Measurements from ENCODE around the gene CNOT11. TPM values are rescaled to one million over a fixed set of nuclear protein-coding genes. Genes with fewer than 3 reads are reported as not detected.
A peak's percentile ranks its signal among the peaks of the same experiment; 100 is the strongest.

The CNOT11 gene
- total RNA-seq, 1 donor from 2014 or later = 74.7 TPM

DNA sequence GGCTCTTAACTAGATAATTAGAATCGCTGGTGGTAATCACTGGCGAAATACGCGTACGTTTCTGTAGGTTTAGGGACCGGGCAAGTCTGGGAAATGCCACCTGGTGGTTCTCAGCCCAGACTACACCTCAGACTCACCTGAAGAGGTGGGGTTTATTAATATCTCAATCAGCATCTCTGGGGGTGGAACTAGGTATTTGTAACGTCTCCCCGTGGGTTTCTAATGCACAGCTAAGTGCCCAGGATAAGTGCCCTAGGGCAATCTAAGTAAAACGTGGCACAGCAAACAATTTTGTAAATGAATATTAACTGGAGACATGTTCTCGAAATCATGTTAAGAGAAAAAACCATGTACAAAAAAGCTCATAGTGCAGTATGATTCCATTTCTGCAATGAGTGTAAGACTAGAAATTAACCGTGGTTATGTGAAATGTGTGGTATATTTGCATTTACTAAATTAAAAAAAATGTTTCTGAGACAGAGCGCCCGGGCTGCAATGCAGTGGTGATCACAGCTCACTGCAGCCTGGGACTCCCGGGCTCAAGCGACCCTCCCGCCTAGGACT, 760 bp upstream of the CNOT11 start:
- intact Hi-C loops (cut with micrococcal nuclease) = loop anchor here (1.0 to 10.0 kb wide), 15 partner anchors 20 to 1915 kb away; partner anchors contain the start of genes CREG2, EIF5B, PDCL3 and REV1
- peaks cover 18% of the 10 kb centered on the region for H3K36me3 Mint-ChIP-seq (ENCODE audit: low read depth)
- H3K27ac Mint-ChIP-seq = peak overlapping the region; percentile 91
- H3K9me3 Mint-ChIP-seq = no peaks in the 10 kb centered on the region
- H3K27me3 Mint-ChIP-seq (ENCODE audit: insufficient read depth) = no peaks in the 10 kb centered on the region
- H3K4me3 Mint-ChIP-seq = peak overlapping the region; percentile 88
- DNase-seq (ENCODE audit: low spot score) = no peak
- H3K4me1 Mint-ChIP-seq (ENCODE audit: low read depth) = peaks cover 51% of the 10 kb centered on the region

DNA sequence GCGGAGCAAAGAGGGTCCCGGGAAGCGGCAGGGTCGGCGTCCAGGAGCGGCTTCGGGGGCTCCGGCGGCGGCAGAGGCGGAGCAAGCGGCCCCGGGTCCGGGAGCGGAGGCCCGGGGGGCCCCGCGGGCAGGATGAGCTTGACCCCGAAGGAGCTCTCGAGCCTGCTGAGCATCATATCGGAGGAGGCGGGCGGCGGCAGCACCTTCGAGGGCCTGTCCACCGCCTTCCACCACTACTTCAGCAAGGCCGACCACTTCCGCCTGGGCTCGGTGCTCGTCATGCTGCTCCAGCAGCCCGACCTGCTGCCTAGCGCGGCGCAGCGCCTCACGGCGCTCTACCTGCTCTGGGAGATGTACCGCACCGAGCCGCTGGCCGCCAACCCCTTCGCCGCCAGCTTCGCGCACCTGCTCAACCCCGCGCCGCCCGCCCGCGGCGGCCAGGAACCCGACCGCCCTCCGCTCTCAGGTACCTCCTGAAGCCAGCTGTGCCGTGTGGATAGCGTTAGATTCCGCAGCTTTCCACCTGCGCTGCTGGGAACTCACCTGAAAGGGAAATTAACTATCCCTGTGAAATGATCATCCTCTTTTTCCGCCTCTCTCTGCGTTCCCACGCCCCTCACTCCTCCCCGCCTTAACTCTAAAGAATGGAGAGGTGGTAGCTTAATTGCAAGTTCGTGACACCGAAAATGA, 472 bp downstream of the CNOT11 start:
- intact Hi-C loops (cut with micrococcal nuclease) = loop anchor here (2.0 to 10.0 kb wide), 8 partner anchors 76 to 1916 kb away; partner anchors contain the start of genes CREG2, EIF5B, REV1 and TXNDC9
- H3K27ac Mint-ChIP-seq = peak overlapping the region; percentile 98
- H3K9me3 Mint-ChIP-seq = no peaks in the 10 kb centered on the region
- H3K27me3 Mint-ChIP-seq (ENCODE audit: insufficient read depth) = no peaks in the 10 kb centered on the region
- peak overlapping the region; percentile 99 for H3K4me3 Mint-ChIP-seq
- peaks cover 25% of the 10 kb centered on the region for H3K36me3 Mint-ChIP-seq (ENCODE audit: low read depth)
- peak; percentile 72 for DNase-seq (ENCODE audit: low spot score)
- H3K4me1 Mint-ChIP-seq (ENCODE audit: low read depth) = peaks cover 60% of the 10 kb centered on the region

DNA sequence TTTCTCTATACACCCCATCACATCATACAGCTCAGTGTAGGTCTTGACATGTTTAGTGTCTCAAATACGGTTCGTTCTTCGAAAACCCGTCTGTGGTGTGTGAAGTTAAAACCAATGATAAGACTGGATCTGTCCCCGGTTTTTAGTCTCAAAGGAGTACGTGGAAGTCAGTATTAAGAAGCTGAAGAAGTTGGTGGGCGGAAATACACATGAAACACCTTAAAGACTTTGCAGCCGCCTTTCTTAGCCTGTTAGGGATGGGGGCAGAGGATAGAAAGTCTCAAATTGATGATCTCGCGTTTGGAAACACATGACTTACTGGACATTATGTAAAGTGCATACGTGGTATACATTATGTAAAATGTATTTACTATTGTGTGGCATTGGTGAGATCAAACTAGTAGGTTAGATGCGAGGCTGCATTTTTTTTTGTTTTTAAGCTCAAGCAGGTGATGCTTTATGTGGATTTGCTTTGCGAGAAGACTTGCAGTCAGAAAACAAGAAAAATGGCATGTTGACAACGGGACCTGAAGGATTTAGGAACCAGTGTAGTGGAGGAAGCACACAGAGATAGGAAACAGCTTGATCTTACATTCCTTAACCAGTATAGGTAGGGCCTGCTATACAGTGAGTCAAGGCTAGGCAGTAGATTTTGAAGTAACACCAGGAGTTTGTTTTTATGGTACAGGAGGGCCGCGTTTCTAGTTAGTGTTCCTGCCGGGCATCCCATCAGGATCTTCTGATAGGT, 1.2 kb downstream of the CNOT11 start:
- peak overlapping the region; percentile 99 for H3K4me3 Mint-ChIP-seq
- peak; percentile 7 for DNase-seq (ENCODE audit: low spot score)
- intact Hi-C loops (cut with micrococcal nuclease) = loop anchor here (1.0 to 10.0 kb wide), 9 partner anchors 10 to 1917 kb away; partner anchors contain the start of genes CREG2, EIF5B, REV1 and TXNDC9
- peaks cover 63% of the 10 kb centered on the region for H3K4me1 Mint-ChIP-seq (ENCODE audit: low read depth)
- no peaks in the 10 kb centered on the region for H3K27me3 Mint-ChIP-seq (ENCODE audit: insufficient read depth)
- H3K36me3 Mint-ChIP-seq (ENCODE audit: low read depth) = peaks cover 29% of the 10 kb centered on the region
- peak overlapping the region; percentile 98 for H3K27ac Mint-ChIP-seq
- H3K9me3 Mint-ChIP-seq = no peaks in the 10 kb centered on the region

DNA sequence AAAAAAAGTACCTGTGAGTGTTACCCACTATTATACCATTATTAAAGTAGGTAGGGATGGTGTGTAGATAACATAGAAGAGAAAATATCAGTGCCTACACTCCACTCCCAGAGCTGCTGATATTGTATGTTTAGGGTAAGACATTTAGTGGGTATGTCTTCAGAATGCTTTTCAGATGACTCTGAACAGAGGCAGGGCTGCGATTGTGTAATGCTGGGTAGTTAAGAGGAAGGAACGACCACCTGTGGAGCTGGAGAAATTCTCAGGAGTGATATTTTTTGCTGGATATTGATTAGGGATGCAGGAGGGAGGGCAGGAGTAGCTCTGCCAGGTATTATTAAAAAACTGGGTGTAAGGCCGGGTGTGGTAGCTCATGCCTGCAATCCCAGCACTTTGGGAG, 2.8 kb downstream of the CNOT11 start:
- Mint-ChIP-seq H3K36me3 (ENCODE audit: low read depth) (peaks cover 36% of the 10 kb centered on the region), H3K27ac (no peak overlapping the region), H3K27me3 (ENCODE audit: insufficient read depth) (no peaks in the 10 kb centered on the region), H3K9me3 (no peaks in the 10 kb centered on the region), H3K4me1 (ENCODE audit: low read depth) (peaks cover 66% of the 10 kb centered on the region), H3K4me3 (peak overlapping the region; percentile 41)
- no peak for DNase-seq (ENCODE audit: low spot score)
- intact Hi-C loops (cut with micrococcal nuclease) = loop anchor here (10.0 kb wide), 2 partner anchors 1479 to 1761 kb away; partner anchors contain the start of gene REV1

DNA sequence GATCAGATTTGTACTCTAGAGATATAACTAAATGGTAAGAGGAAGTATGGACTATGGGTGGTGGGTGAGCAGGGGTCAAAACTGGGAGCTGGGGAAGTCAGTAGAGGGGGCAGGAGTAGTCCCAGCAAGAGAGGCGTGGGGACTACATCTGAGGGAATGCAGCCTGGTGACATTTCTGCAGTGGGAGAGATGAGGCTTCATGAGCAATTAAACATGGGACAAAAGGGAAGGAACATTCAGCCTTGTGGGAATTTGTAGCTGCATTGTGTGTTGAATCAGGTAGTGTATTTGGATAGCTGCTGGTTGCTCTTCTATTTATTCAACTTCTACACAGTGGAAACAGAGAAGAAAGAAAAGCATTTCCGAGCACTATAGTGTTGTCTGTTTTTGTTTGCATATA, 3.6 kb downstream of the CNOT11 start:
- Mint-ChIP-seq H3K9me3 (no peaks in the 10 kb centered on the region), H3K27ac (no peak overlapping the region), H3K27me3 (ENCODE audit: insufficient read depth) (no peaks in the 10 kb centered on the region), H3K4me1 (ENCODE audit: low read depth) (peaks cover 69% of the 10 kb centered on the region), H3K36me3 (ENCODE audit: low read depth) (peaks cover 39% of the 10 kb centered on the region), H3K4me3 (peak overlapping the region; percentile 32)
- intact Hi-C loops (cut with micrococcal nuclease) = loop anchor here (10.0 kb wide), 2 partner anchors 1478 to 1762 kb away; partner anchors contain the start of gene REV1
- DNase-seq (ENCODE audit: low spot score) = no peak

DNA sequence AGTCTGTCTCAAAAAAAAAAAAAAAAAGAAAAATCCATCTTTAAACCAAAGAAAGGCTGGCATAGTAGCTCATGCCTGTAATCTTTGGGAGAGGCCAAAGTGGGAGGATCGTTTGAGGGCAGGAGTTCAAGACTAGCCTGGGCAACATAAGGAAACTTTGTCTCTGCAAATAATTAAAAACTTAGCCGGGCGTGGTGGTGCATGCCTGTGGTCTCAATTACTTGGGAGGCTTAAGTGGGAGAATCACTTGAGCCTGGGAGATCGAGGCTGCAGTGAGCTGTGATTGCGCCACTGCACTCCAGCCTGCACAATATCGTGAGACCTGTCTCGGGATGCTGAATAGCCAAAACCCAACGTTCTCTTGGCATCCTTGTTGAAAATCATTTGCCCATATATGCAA, 6.1 kb downstream of the CNOT11 start:
- Mint-ChIP-seq H3K27ac (no peak overlapping the region), H3K27me3 (ENCODE audit: insufficient read depth) (no peaks in the 10 kb centered on the region), H3K9me3 (no peaks in the 10 kb centered on the region), H3K36me3 (ENCODE audit: low read depth) (peaks cover 48% of the 10 kb centered on the region), H3K4me3 (no peak overlapping the region), H3K4me1 (ENCODE audit: low read depth) (peaks cover 64% of the 10 kb centered on the region)
- intact Hi-C loops (cut with micrococcal nuclease) = loop anchor here (10.0 kb wide), 2 partner anchors 1476 to 1764 kb away; partner anchors contain the start of gene REV1
- DNase-seq (ENCODE audit: low spot score) = no peak

DNA sequence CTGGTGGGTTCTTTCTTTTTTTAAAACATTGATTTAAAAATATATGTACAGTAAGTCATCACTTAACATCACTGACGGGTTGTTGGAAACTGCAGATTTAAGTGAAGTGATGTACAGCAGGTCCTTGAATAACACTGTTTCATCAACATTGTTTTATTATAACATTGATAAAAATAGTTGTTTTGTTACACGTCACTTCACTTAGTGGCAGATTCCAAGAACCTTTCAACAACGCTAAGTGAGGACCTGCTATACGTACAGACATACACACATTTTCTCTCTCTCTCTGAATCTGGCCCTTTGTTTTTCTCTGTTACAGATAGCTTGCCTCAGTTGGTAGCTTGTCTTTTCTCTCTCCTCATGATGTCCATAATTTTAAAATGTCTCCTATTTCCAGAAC, 9.5 kb downstream of the CNOT11 start:
- no peak for DNase-seq (ENCODE audit: low spot score)
- peaks cover 61% of the 10 kb centered on the region for H3K4me1 Mint-ChIP-seq (ENCODE audit: low read depth)
- intact Hi-C loops (cut with micrococcal nuclease) = no loop called here
- H3K4me3 Mint-ChIP-seq = no peak overlapping the region
- H3K27ac Mint-ChIP-seq = no peak overlapping the region
- peaks cover 56% of the 10 kb centered on the region for H3K36me3 Mint-ChIP-seq (ENCODE audit: low read depth)
- no peaks in the 10 kb centered on the region for H3K27me3 Mint-ChIP-seq (ENCODE audit: insufficient read depth)
- H3K9me3 Mint-ChIP-seq = no peaks in the 10 kb centered on the region

DNA sequence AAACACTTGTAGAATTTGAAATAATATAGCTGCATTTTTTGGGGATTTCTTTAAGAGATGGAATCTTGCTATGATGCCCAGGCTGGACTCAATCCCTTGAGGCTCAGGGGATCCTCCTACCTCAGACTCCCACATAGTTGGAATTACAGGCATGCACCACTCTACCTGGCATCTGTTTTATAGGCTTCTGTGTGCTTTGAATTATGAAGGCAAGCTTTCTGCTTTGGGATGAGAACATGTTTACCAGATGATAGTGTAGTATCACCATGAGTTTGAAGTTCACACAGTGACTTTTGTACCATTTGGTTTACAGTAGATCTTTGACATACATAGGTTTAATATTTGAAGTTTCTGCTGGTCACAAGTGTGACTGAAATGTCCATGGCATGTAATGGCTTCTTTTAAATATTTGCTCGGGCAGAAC, 10.7 kb downstream of the CNOT11 start:
- intact Hi-C loops (cut with micrococcal nuclease) = no loop called here
- H3K36me3 Mint-ChIP-seq (ENCODE audit: low read depth) = peaks cover 60% of the 10 kb centered on the region

DNA sequence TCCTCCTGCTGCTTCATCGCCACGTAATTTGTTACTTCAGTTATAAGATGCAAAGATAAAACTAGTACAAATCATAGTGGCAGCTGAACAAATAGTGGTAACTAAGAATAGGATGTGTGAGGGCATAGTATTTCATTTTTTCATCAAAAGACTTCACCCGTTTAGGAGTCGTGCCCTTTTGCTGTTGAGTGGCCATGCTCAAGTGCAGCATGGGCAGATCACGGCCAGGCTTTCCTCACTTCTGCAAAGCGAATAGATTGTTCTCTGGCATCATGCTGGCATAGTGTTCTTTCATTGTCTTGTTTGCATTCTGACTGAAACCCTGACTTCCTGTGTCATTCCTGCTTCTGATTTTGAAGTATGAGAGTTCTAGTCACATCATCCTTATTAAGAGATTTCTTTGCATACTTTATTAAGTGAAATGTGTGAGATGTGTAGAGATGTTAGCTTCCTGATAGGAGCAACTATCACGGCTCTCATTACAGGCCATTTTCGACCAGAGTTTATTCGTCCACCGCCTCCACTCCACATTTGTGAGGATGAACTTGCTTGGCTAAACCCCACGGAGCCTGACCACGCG, 11.8 kb downstream of the CNOT11 start:
- intact Hi-C loops (cut with micrococcal nuclease) = loop anchor here (1.0 kb wide), 1 partner anchor 10 kb away; no protein-coding TSS in a partner anchor

More for the DNA sequence above, 10.7 kb downstream of the CNOT11 start:
- DNase-seq (ENCODE audit: low spot score) = no peak
- Mint-ChIP-seq H3K9me3 (no peaks in the 10 kb centered on the region), H3K4me3 (no peak overlapping the region), H3K27me3 (ENCODE audit: insufficient read depth) (no peaks in the 10 kb centered on the region), H3K4me1 (ENCODE audit: low read depth) (peaks cover 66% of the 10 kb centered on the region), H3K27ac (no peak overlapping the region)

DNA sequence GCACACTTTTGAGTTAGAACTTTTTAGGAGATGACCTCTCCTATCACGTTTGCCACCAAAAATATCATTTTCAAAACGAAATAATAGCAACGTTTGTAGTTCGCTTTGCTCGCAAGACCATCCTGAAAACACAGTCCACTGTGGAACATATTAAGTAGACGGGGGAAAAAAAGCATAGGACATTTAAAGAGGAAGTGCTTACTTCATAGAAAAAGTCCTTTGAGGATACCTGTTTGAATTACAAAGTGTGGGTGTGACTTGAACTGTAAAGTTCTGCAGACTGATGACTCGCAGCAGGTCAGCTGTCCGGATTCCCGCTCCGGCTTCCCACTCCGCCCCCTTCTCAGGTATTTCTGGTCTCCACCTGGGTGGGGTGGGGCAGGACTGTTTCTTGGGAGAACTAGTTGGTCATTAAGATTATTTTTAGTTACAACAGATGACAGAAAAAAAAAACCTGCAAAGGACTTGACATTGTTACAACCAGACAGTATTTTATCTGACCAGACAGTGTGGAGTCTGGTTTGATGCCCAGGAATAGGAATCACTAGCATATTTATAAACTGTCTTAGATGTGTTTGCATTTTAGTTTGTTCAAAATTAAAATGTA, 13.3 kb downstream of the CNOT11 start:
- no peak for DNase-seq (ENCODE audit: low spot score)
- peaks cover 60% of the 10 kb centered on the region for H3K4me1 Mint-ChIP-seq (ENCODE audit: low read depth)
- intact Hi-C loops (cut with micrococcal nuclease) = no loop called here
- no peak overlapping the region for H3K27ac Mint-ChIP-seq
- peaks cover 67% of the 10 kb centered on the region for H3K36me3 Mint-ChIP-seq (ENCODE audit: low read depth)
- H3K27me3 Mint-ChIP-seq (ENCODE audit: insufficient read depth) = no peaks in the 10 kb centered on the region
- no peak overlapping the region for H3K4me3 Mint-ChIP-seq
- no peaks in the 10 kb centered on the region for H3K9me3 Mint-ChIP-seq

More for the DNA sequence above, 11.8 kb downstream of the CNOT11 start:
- Mint-ChIP-seq H3K27me3 (ENCODE audit: insufficient read depth) (no peaks in the 10 kb centered on the region), H3K9me3 (no peaks in the 10 kb centered on the region), H3K4me3 (no peak overlapping the region), H3K4me1 (ENCODE audit: low read depth) (peaks cover 61% of the 10 kb centered on the region), H3K36me3 (ENCODE audit: low read depth) (peaks cover 58% of the 10 kb centered on the region), H3K27ac (peak overlapping the region; percentile 31)
- DNase-seq (ENCODE audit: low spot score) = no peak

DNA sequence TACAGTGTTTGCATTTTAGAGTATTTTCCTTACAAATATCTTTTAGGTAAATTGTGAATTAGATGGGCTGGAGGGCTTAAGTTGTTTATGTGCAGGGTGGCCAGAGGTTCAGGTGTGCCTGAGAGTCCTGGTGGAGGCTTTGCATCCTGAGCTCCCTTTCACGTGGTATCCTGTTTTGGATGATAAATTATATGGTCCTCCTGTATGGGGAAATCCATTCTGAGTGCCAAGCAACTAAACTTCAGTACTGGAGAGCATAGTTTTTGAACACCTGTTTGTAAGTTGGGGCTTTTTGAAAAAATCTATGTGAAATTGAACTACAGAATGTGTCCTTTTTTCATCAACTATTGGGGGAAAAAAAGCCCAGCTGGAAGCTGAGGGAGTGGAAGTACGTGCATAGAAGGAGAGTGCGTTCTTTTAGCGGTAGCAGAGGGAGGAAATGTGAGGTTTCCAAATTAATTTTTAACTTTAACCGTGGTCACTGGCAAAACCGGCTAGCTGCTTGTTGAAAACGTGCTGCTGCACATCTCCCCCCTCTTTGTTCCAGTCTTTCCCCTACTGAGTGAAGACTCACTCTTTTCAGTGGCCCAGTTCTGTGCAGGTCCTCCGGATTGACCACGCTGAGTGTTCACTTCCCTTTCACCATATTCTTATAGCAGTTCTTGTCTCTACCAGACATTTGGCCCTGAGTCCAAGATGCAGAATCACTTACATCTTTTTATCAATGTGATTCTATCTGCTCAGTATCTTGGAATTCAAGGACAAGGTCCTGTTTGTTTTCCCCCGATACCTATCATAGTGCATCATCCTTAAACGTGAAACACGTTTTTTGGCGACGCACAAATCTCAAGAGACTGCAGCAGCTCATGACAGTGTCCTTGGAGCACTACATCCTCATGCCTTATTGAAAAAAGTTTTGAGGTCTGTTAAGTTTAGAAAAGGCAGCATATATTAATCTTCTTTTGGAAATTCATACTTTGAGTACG, 15.3 kb downstream of the CNOT11 start:
- H3K27me3 Mint-ChIP-seq (ENCODE audit: insufficient read depth) = no peaks in the 10 kb centered on the region
- H3K4me1 Mint-ChIP-seq (ENCODE audit: low read depth) = peaks cover 68% of the 10 kb centered on the region
- peak overlapping the region; percentile 72 for H3K27ac Mint-ChIP-seq
- H3K4me3 Mint-ChIP-seq = no peak overlapping the region
- intact Hi-C loops (cut with micrococcal nuclease) = no loop called here
- no peaks in the 10 kb centered on the region for H3K9me3 Mint-ChIP-seq
- peaks cover 67% of the 10 kb centered on the region for H3K36me3 Mint-ChIP-seq (ENCODE audit: low read depth)
- no peak for DNase-seq (ENCODE audit: low spot score)
